Neuron (in vitro differentiated cells): Measurements from ENCODE around the gene TMED8.
"Not testable (repeated sequence)": the region's sequence is repeated elsewhere in the genome, so short reads cannot be mapped to it uniquely, and the experiment has no call there.

Source experiments
- H2AFZ ChIP-seq: one replicate; pipeline ENCODE4 v1.6.1; 2013; ENCODE audit warnings: low read depth, mild to moderate bottlenecking, inconsistent platforms, low read length, moderate library complexity
- H3K27me3 ChIP-seq: one replicate; pipeline ENCODE4 v1.6.1; 2013; ENCODE audit warnings: low read length; ENCODE audit not compliant: insufficient read depth
- H3K36me3 ChIP-seq: one replicate; pipeline ENCODE4 v1.6.1; 2013; ENCODE audit warnings: low read length; ENCODE audit not compliant: insufficient read depth
- H3K4me1 ChIP-seq: one replicate; pipeline ENCODE4 v1.6.1; 2013; ENCODE audit warnings: low read length; ENCODE audit not compliant: insufficient read depth
- H3K4me3 ChIP-seq: 2 replicates; pipeline ENCODE4 v1.5.1; 2013; ENCODE audit warnings: mild to moderate bottlenecking, low read length, moderate library complexity
- H3K9me3 ChIP-seq: one replicate; pipeline ENCODE4 v1.6.1; 2013; ENCODE audit warnings: low read length

The TMED8 gene

DNA sequence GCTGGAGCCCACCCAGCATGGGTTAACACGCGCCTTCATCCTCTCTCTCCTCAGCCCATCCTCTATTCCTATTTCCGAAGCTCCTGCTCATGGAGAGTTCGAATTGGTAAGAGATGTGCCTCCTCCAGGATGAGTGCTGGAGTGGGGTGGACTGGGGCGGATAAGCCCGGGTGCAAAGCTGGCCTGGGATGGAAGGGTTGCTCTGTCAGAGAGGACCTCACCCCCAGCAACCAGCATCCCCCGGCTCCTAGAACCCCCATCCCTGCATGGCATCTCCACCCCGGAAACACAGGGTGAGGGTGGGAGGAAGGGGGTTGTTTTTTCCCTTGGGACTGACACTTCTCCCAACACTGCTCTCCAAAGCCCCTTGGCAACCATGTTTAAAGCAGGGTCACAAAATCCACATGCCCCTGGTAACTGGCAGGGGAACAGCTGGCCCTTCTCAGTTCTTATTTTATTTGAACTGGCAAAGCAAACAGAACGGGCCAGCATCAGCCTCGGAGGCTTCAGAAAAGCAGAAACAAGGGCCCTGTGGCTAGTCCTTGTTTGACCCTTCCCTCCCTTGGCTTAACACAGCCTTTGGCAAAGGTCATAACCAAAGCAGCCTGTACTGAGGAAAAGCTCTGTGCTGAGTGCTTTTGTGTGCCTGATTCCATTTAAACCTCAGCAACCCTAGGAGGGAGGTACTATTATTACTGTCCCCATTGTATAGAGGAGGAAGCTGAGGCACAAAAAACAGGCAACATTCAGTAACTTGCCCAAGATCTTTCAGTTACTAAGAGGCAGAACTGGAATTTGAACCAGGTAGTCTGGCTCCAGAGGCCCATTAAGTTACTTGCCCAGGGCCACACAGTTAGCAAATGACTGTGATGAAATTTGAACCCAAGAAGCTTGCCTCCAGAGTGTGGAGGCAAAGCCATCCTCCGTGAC lies 51.8 kb downstream of the TMED8 start:
- peaks cover 7% of the 10 kb centered on the region for H3K4me1 ChIP-seq
- H2AFZ ChIP-seq, result no peak overlapping the region
- H3K4me3 ChIP-seq, result no peak overlapping the region

DNA sequence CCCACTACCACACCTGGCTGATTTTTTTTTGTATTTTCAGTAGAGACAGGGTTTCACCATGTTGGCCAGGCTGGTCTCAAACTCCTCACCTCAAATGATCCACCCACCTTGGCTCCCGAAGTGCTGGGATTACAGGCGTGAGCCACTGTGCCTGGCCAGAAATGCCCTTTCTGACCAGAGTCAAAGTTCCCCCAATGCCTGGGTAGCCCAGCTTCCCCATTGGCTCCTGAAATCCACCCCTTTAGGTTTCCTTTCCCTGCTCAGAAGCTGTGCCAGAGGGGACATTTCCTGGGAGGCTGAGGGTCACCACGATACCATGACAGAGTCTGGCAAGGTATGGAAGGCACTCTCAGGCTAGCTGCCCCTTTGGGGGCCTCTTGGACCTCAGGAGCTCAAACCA lies 52.6 kb downstream of the TMED8 start:
- no peaks in the 10 kb centered on the region for H3K36me3 ChIP-seq
- H2AFZ ChIP-seq, result no peak overlapping the region
- H3K4me1 ChIP-seq, result peaks cover 14% of the 10 kb centered on the region
- no peak overlapping the region for H3K4me3 ChIP-seq
- H3K27me3 ChIP-seq, result no peaks in the 10 kb centered on the region
- no peaks in the 10 kb centered on the region for H3K9me3 ChIP-seq

More for the DNA sequence above, 51.8 kb downstream of the TMED8 start:
- no peaks in the 10 kb centered on the region for H3K9me3 ChIP-seq
- H3K36me3 ChIP-seq, result no peaks in the 10 kb centered on the region
- no peaks in the 10 kb centered on the region for H3K27me3 ChIP-seq

DNA sequence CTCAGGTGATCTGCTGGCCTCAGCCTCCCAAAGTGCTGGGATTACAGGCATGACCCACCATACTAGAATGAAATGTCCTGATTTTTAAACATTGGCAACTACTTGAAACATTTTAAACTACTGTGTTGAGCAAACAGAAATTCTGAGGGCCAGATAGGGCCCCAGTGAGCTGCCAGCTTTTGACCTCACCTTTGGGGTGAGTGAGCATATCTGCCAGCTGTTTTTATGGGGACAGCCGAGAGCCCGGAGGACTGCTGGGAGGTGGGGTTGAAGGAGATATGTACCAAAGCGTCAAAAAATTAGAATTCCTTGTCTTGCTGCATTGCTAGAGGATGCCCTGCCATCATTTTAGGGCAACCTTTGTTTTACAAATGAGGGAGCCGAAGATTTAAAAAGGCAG lies 53.3 kb downstream of the TMED8 start:
- H3K4me1 ChIP-seq, result peaks cover 15% of the 10 kb centered on the region
- H3K36me3 ChIP-seq, result no peaks in the 10 kb centered on the region
- no peaks in the 10 kb centered on the region for H3K9me3 ChIP-seq
- no peak overlapping the region for H3K4me3 ChIP-seq
- no peaks in the 10 kb centered on the region for H3K27me3 ChIP-seq
- no peak overlapping the region for H2AFZ ChIP-seq

DNA sequence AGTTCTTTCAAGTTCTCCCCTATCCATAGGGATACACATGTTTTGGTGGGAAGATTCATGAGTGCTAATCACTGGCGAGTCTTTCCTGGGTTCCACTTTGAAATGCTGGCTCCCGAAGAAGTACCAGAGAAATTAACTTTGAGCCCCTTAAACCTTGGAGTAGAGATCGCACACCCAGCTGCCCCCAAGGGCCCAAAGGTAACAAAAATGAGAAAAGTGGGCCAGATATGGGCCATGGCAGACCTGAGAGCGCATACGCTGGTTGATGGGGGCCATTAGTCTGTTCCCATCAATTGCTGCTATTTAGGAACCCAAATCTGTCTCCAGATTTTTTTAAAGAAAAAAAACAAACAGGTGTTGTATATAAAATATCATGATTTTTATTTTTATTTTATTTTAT lies 53.9 kb downstream of the TMED8 start:
- Histone ChIP-seq H3K4me1 (peaks cover 19% of the 10 kb centered on the region), H2AFZ (no peak overlapping the region), H3K27me3 (no peaks in the 10 kb centered on the region), H3K4me3 (no peak overlapping the region), H3K36me3 (no peaks in the 10 kb centered on the region), H3K9me3 (no peaks in the 10 kb centered on the region)

DNA sequence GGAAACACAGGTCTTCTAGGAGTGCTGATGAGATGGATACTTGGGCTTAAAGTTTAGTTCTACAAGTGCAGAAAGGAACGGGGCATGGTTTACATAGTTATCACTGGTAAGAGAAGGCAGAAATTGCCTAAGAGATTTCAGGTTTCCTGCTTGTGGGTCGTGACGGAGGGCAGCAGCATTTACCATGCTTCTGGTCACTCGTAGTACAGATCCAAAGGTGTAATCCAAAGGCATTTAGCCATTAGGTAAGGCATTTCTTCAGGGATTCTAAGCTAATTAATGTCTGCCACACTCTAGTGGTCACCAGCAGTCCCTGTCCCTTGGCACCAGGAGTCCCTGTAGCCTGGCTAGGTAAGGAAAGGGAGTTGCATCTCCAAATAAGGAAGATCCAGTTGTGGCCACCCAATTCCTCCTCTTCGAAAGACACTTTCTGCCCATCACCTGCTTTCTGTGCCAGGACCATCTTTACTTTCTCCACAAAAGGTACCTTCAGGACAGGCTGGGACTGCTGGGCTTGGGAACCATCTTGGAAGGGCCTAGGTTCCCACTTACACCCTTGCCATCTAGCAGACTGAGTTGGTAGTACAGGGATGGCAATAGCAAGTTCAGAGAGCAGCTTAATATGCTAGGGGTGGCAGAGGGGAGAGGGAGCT lies 54.5 kb downstream of the TMED8 start:
- no peaks in the 10 kb centered on the region for H3K36me3 ChIP-seq

DNA sequence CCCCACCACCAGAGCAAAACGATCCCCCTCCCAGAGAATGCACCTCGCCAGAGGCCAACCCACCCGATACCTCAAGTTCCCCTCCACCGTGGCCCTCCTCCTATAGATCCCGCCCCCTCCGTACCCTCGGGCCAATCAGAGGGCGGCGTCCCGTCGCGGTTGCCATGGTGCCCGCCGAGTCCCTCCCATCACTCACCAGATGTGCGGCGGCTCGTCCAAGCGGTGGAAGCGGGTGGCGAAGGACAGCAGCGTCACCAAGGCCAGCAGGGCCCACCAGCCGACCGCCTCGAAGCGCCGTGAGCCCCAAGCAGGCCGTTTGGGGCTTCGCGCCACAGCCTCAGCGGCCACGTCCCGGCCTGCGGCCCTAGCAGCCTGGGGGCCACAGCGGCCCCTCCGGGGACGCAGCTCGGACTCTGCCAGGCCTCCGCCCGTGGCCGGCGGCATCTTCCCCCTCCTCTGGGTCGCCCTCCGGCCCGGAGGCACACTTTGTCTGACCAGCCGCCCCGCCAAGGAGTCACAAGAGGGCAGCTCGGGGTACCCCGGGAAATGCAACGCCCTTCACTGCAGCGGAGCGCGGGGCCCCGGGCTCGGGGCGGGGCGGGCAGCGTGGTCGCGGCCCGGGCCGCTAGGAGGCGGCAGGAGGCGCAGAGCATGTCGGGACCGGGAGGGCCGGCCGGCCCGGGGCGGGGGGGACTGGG lies 56.5 kb downstream of the TMED8 start, which contains the start of gene POMT2:
POMT2 (minus strand) TSS at position 646 of the 698 bp plus-strand sequence; CDS start at position 444, 202 bp downstream.
- H3K36me3 ChIP-seq, result no peaks in the 10 kb centered on the region
- H2AFZ ChIP-seq, result peak within 1 kb of the TSS; percentile 82
- H3K4me1 ChIP-seq, result peaks cover 21% of the 10 kb centered on the region
- H3K4me3 ChIP-seq, result peak within 1 kb of the TSS; percentile 76
- H3K9me3 ChIP-seq, result no peaks in the 10 kb centered on the region
- no peaks in the 10 kb centered on the region for H3K27me3 ChIP-seq

More for the DNA sequence above, 54.5 kb downstream of the TMED8 start:
- Histone ChIP-seq H3K4me3 (peak overlapping the region; percentile 76), H3K4me1 (peaks cover 19% of the 10 kb centered on the region), H3K9me3 (no peaks in the 10 kb centered on the region), H2AFZ (peak overlapping the region; percentile 38), H3K27me3 (no peaks in the 10 kb centered on the region)

DNA sequence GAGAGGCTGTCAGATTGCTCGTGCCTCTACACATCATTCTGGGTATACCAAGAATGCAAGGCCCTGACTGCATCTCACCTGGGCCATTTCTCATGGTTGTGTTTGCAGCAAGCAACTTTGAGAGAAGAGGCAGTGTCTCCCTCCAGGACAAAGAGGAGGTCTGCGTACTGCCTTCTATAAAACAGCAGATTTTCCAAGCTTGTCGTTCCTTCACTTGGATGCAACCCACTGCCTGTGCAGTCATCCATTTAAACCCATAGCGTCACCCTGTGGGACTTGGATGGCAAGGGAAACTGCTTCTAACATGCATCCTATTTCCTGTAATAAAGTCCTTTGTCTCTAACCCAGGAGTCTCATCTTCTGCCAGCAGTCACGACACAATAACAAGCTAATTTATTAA lies 57.5 kb downstream of the TMED8 start:
- Histone ChIP-seq H2AFZ (no peak overlapping the region), H3K9me3 (no peaks in the 10 kb centered on the region), H3K4me3 (peak overlapping the region; percentile 76), H3K4me1 (peaks cover 26% of the 10 kb centered on the region), H3K27me3 (no peaks in the 10 kb centered on the region), H3K36me3 (no peaks in the 10 kb centered on the region)

DNA sequence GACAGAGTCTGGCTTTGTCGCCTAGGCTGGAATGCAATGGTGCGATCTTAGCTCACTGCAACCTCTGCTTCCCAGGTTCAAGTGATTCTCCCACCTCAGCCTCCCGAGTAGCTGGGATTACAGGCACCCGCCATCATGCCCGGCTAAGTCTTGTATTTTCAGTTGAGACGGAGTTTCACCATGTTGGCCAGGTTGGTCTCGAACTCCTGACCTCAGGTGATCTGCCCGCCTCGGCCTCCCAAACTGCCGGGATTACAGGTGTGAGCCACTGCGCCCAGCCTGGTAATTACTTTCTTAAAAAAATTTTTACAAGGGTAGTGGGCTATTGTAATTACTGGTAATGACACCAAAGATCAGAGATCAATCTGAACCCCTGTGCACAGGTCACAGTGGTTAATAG lies 58.1 kb downstream of the TMED8 start:
- not testable (repeated sequence) for H3K36me3 ChIP-seq, H3K4me3 ChIP-seq, H3K27me3 ChIP-seq, H2AFZ ChIP-seq, H3K9me3 ChIP-seq
- peaks cover 26% of the 10 kb centered on the region for H3K4me1 ChIP-seq

DNA sequence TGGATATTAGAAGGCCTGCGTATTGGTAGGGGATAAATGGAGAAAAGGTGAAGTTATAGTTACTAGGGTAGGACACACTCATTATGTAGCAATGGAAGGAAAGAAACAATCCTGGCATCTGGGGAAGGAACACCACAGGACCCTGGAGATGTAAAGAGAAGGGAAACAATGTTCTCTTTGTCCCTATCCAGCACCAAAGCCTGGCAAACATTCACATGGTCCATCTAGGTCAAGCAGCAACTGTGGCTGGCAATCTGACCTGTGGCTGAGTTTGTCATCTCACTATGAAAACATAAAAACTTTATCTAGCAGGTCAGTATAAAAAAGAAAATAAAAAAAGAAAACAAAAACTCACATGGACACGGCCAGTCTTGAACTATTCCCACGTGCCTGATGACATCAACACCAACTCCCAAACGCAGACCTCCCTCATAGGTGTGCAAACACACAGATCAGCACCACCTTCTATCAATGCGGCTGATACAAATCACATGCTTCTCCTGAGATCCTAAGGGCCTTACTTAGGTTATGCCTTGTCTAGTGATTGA lies 58.8 kb downstream of the TMED8 start:
- H3K9me3 ChIP-seq, result no peaks in the 10 kb centered on the region
- H2AFZ ChIP-seq, result no peak overlapping the region
- no peak overlapping the region for H3K4me3 ChIP-seq
- peaks cover 26% of the 10 kb centered on the region for H3K4me1 ChIP-seq
- no peaks in the 10 kb centered on the region for H3K27me3 ChIP-seq
- no peaks in the 10 kb centered on the region for H3K36me3 ChIP-seq

DNA sequence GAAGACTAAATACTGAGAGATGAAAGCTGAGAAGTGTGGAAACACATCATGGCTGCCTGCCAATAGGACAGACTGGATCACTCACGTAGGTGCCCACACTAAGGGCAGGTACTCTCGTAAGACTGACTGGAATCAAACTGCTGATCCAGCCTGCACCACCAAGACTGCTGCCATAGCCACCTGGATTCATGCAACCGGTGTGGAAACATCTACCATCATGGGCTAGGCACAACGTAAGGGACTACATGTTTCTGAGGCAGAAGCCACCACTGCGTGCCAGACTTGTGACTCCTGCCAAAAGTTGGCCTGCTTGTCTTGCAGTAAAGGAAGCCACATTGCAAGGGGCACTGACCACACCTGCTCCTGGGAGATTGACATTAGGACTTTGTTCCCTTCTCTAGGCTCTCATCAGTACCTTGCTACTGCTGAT lies 60.0 kb downstream of the TMED8 start:
- H3K4me3 ChIP-seq, result no peak overlapping the region

DNA sequence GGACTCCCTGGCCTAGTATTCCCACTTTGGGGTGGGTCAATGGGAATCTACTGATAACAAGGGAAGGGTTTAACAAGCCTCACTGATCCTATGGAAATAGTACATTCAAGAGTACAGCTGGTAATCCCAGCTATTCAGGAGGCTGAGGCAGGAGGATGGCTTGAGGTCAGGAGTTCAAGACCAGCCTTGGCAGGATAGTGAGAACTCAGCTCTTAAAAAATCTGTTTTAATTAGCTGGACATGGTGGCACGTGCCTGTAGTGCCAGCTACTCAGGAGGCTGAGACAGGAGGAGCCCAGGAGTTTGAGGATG lies 60.7 kb downstream of the TMED8 start:
- Histone ChIP-seq H3K4me3 (no peak overlapping the region), H3K36me3 (no peaks in the 10 kb centered on the region), H3K9me3 (no peaks in the 10 kb centered on the region), H3K27me3 (no peaks in the 10 kb centered on the region), H2AFZ (no peak overlapping the region), H3K4me1 (peaks cover 19% of the 10 kb centered on the region)

More for the DNA sequence above, 60.0 kb downstream of the TMED8 start:
- H2AFZ ChIP-seq, result no peak overlapping the region
- H3K4me1 ChIP-seq, result peaks cover 21% of the 10 kb centered on the region
- H3K27me3 ChIP-seq, result no peaks in the 10 kb centered on the region
- no peaks in the 10 kb centered on the region for H3K9me3 ChIP-seq
- H3K36me3 ChIP-seq, result no peaks in the 10 kb centered on the region

DNA sequence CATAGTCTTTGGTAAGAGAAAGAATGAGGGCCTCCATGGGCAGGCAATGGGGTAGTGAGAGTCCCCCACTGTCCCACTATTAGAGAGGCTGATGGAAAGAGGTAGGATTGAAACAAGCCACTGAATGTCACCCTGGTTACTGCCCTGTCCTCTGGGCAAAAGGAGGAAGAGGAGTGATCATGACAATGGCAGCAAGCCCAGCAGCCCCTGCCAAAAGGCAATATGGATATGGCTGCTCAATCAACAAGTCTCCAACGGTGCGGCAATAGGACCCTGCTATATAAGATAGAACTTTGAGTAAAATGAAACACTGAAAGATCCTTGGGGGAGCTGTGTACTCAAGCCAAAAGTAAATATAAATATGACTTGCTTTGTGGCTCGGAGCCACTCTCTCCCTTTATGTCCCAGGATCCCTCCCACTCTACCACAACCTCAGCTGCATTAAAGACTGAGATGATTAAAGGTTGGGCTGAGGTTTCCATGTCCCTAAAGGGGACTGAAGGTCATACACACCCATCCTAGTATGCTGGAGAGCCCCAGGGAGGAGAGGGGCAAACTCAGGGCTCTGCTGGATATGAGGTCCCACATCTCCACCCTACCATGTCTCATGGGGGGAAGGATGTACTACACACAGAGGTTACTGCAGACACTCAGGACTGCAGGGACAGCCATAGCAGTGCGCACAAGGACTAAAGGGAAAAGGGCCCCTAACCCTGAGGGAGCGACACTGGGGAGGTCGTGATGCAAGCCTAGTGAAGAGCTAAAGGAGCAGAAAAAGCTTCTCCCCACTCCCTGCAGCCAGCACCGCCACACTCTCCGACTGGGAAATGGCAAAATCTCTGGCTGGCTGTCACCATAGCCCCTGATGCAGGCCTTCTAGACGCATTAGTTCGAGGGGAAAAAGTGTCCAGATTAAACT lies 62.1 kb downstream of the TMED8 start:
- H3K4me3 ChIP-seq, result no peak overlapping the region

More for the DNA sequence above, 62.1 kb downstream of the TMED8 start:
- H3K27me3 ChIP-seq, result no peaks in the 10 kb centered on the region
- H3K36me3 ChIP-seq, result no peaks in the 10 kb centered on the region
- H3K9me3 ChIP-seq, result no peaks in the 10 kb centered on the region
- H3K4me1 ChIP-seq, result peaks cover 17% of the 10 kb centered on the region
- no peak overlapping the region for H2AFZ ChIP-seq
